H9 (cell line): ENCODE measurements around the gene MRPL14. TPM values are rescaled to one million over a fixed set of nuclear protein-coding genes. Genes with fewer than 3 reads are reported as not detected.

Experiments used
- DNase-seq: peaks from one replicate; pipeline ENCODE4 v3.0.0-alpha.2; 2017
- H2AFZ ChIP-seq: one replicate; pipeline ENCODE4 v1.6.1; 2013; ENCODE audit warnings: mild to moderate bottlenecking, low read length, control low read depth, moderate library complexity
- H2AK5ac ChIP-seq: 2 replicates; pipeline ENCODE4 v1.6.1; 2013; ENCODE audit warnings: low read length, control low read depth, mixed read lengths; ENCODE audit not compliant: insufficient read length
- H2BK120ac ChIP-seq: one replicate; pipeline ENCODE4 v1.6.1; 2013; ENCODE audit warnings: low read depth, mild to moderate bottlenecking, low read length, control low read depth, inconsistent platforms; ENCODE audit not compliant: poor library complexity, severe bottlenecking
- H2BK12ac ChIP-seq: 2 replicates; pipeline ENCODE4 v1.6.1; 2013; ENCODE audit warnings: low read length, control low read depth, mixed read lengths, low read depth; ENCODE audit not compliant: insufficient read length
- H2BK15ac ChIP-seq: 2 replicates; pipeline ENCODE4 v1.6.1; 2013; ENCODE audit warnings: low read depth, low read length, control low read depth
- H2BK20ac ChIP-seq: one replicate; pipeline ENCODE4 v1.6.1; 2013; ENCODE audit warnings: low read depth, mild to moderate bottlenecking, low read length, control low read depth, inconsistent platforms; ENCODE audit not compliant: poor library complexity, severe bottlenecking
- H2BK5ac ChIP-seq: 2 replicates; pipeline ENCODE4 v1.6.1; 2013; ENCODE audit warnings: low read length, control low read depth, mixed read lengths; ENCODE audit not compliant: insufficient read length
- H3K14ac ChIP-seq: 2 replicates; pipeline ENCODE4 v1.6.1; 2013; ENCODE audit warnings: low read length, control low read depth; ENCODE audit not compliant: insufficient read depth
- H3K18ac ChIP-seq: 2 replicates; pipeline ENCODE4 v1.6.1; 2013; ENCODE audit warnings: low read depth, mild to moderate bottlenecking, mixed read lengths, low read length, control low read depth; ENCODE audit not compliant: insufficient read length
- H3K23ac ChIP-seq: 2 replicates; pipeline ENCODE4 v1.6.1; 2013; ENCODE audit warnings: low read length, control low read depth, mixed read lengths, low read depth; ENCODE audit not compliant: insufficient read length
- H3K23me2 ChIP-seq: 2 replicates; pipeline ENCODE4 v1.6.1; 2013; ENCODE audit warnings: low read depth, mild to moderate bottlenecking, mixed read lengths, low read length, control low read depth; ENCODE audit not compliant: insufficient read length, poor library complexity, severe bottlenecking
- H3K27ac ChIP-seq: 2 replicates; pipeline ENCODE4 v1.5.1; 2013; ENCODE audit warnings: low read length, control low read depth, mixed read lengths, low read depth; ENCODE audit not compliant: insufficient read length
- H3K27me3 ChIP-seq: 2 replicates; pipeline ENCODE4 v1.6.1; 2013; ENCODE audit warnings: low read length, control low read depth, inconsistent platforms; ENCODE audit not compliant: insufficient read depth
- H3K4ac ChIP-seq: 2 replicates; pipeline ENCODE4 v1.6.1; 2013; ENCODE audit warnings: low read depth, mild to moderate bottlenecking, control low read depth, inconsistent platforms, low read length, moderate library complexity
- H3K4me1 ChIP-seq: 2 replicates; pipeline ENCODE4 v1.6.1; 2013; ENCODE audit warnings: low read length, control low read depth, inconsistent platforms; ENCODE audit not compliant: insufficient read depth
- H3K4me2 ChIP-seq: 2 replicates; pipeline ENCODE4 v1.6.1; 2013; ENCODE audit warnings: low read length, control low read depth, mixed read lengths; ENCODE audit not compliant: insufficient read length, insufficient read depth
- H3K56ac ChIP-seq: 2 replicates; pipeline ENCODE4 v1.6.1; 2013; ENCODE audit warnings: low read depth, mild to moderate bottlenecking, mixed read lengths, low read length, control low read depth; ENCODE audit not compliant: insufficient read length
- H3K79me1 ChIP-seq: 2 replicates; pipeline ENCODE4 v1.6.1; 2013; ENCODE audit warnings: low read depth, mild to moderate bottlenecking, moderate library complexity, low read length, control low read depth, inconsistent platforms; ENCODE audit not compliant: insufficient read depth, poor library complexity, severe bottlenecking
- H3K79me2 ChIP-seq: 2 replicates; pipeline ENCODE4 v1.6.1; 2013; ENCODE audit warnings: low read length, control low read depth, inconsistent platforms; ENCODE audit not compliant: insufficient read depth
- H3K9ac ChIP-seq: 2 replicates; pipeline ENCODE4 v1.6.1; 2013; ENCODE audit warnings: low read length, control low read depth, mixed read lengths; ENCODE audit not compliant: insufficient read length; ENCODE audit errors: extremely low read depth
- H3K9me3 ChIP-seq: one replicate; pipeline ENCODE4 v1.6.1; 2013; ENCODE audit warnings: low read depth, low read length, inconsistent platforms; ENCODE audit not compliant: control insufficient read depth
- H3T11ph ChIP-seq: one replicate; pipeline ENCODE4 v1.6.1; 2013; ENCODE audit warnings: mild to moderate bottlenecking, low read length, control low read depth, inconsistent platforms
- H4K20me1 ChIP-seq: one replicate; pipeline ENCODE4 v1.6.1; 2013; ENCODE audit not compliant: control insufficient read depth, insufficient read length, insufficient read depth
- H4K5ac ChIP-seq: 2 replicates; pipeline ENCODE4 v1.6.1; 2013; ENCODE audit warnings: low read depth, mild to moderate bottlenecking, mixed read lengths, low read length, control low read depth; ENCODE audit not compliant: insufficient read length
- H4K8ac ChIP-seq: replicated peaks from 2 replicates; pipeline ENCODE4 v1.6.1; 2013; ENCODE audit warnings: low read length, control low read depth, mixed read lengths, low read depth; ENCODE audit not compliant: insufficient read length
- H4K91ac ChIP-seq: 2 replicates; pipeline ENCODE4 v1.6.1; 2013; ENCODE audit warnings: low read depth, mild to moderate bottlenecking, moderate library complexity, mixed read lengths, low read length, control low read depth; ENCODE audit not compliant: insufficient read length
- H3K27ac Mint-ChIP-seq, 3 experiments: 2 replicates in 2 of 3; 3 replicates in 1 of 3; pipeline ENCODE4 v1.8.0; 2020 to 2021; ENCODE audit warnings: mixed read lengths in 3 of 3, mild to moderate bottlenecking in 1 of 3, moderate library complexity in 1 of 3
- H3K27me3 Mint-ChIP-seq: 2 replicates; pipeline ENCODE4 v1.8.0; 2021; ENCODE audit warnings: low read depth, mild to moderate bottlenecking, moderate library complexity, mixed read lengths
- H3K36me3 Mint-ChIP-seq, 3 experiments: 2 replicates in 2 of 3; 3 replicates in 1 of 3; pipeline ENCODE4 v1.8.0; 2020 to 2021; ENCODE audit warnings: low read depth in 3 of 3, mixed read lengths in 3 of 3; ENCODE audit not compliant: insufficient read depth in 1 of 3
- H3K4me1 Mint-ChIP-seq, 2 experiments: 2 replicates each; pipeline ENCODE4 v1.8.0; 2020; ENCODE audit warnings: mixed read lengths in 2 of 2
- H3K4me3 Mint-ChIP-seq, 2 experiments: 2 replicates in 1 of 2; 3 replicates in 1 of 2; pipeline ENCODE4 v1.8.0; 2020 to 2021; ENCODE audit warnings: mild to moderate bottlenecking in 2 of 2, mixed read lengths in 2 of 2, moderate library complexity in 1 of 2
- H3K9me3 Mint-ChIP-seq, 2 experiments: 2 replicates in 1 of 2; 3 replicates in 1 of 2; pipeline ENCODE4 v1.8.0; 2020; ENCODE audit warnings: mild to moderate bottlenecking in 2 of 2, mixed read lengths in 2 of 2, moderate library complexity in 1 of 2
- CTCF ChIP-seq: fragments of 200-600 bp; sonication (generic); conservative IDR thresholded peaks from 3 replicates; pipeline ENCODE4 v1.8.0; 2021; ENCODE audit warnings: antibody characterized with exemption, mild to moderate bottlenecking
- WGBS: extraction: QIAGEN DNeasy Blood & Tissue Kit; methylation state at CpG from one replicate; pipeline ENCODE4 v1.1.7; 2013; ENCODE audit warnings: missing lambda C conversion rate, low lambda C conversion rate, mixed read lengths; ENCODE audit not compliant: insufficient read length; ENCODE audit errors: extremely low coverage; 5-methylcytosine and 5-hydroxymethylcytosine counted together
- total RNA-seq: library from RNA; stranded (reverse); gene quantifications from 2 replicates; pipeline ENCODE4 v1.2.1, GENCODE V29; 2021

Gene MRPL14
- total RNA-seq, 1 experiment from 2014 or later = 80.1 TPM

GRCh38 chr6:44131892-44132291 is 4.6 kb upstream of the MRPL14 start:
- H3K4ac ChIP-seq = no peak overlapping the region
- no peak overlapping the region for H3T11ph ChIP-seq
- H2BK120ac ChIP-seq = no peak overlapping the region
- H3K27me3 ChIP-seq = no peaks in the 10 kb centered on the region
- H3K9ac ChIP-seq = no peak overlapping the region
- H4K5ac ChIP-seq = no peak overlapping the region
- no peaks in the 10 kb centered on the region for H3K79me1 ChIP-seq
- H4K8ac ChIP-seq = no peak overlapping the region
- TF ChIP-seq CTCF = no peak
- peaks cover 14 to 19% (median 19%) of the 10 kb centered on the region in 3 experiments for H3K36me3 Mint-ChIP-seq
- H3K27ac Mint-ChIP-seq = peak overlapping the region in 1 of 3 experiments; percentile 44; a peak in 1 of 7 replicates
- H3K14ac ChIP-seq = no peak overlapping the region
- H3K27ac ChIP-seq = no peak overlapping the region
- no peak overlapping the region for H3K4me2 ChIP-seq
- no peaks in the 10 kb centered on the region for H3K9me3 ChIP-seq
- no peak overlapping the region for H2BK12ac ChIP-seq
- H2BK15ac ChIP-seq = no peak overlapping the region
- DNase-seq = peak; percentile 51
- no CpG with 5 or more reads among the region's 2 CpGs for WGBS
- no peaks in the 10 kb centered on the region for H3K4me1 ChIP-seq
- peaks cover under 1% of the 10 kb centered on the region; the same call in 1 of the 2 replicates for H3K79me2 ChIP-seq
- H3K27me3 Mint-ChIP-seq = no peaks in the 10 kb centered on the region; the same call in 1 of the 2 replicates
- H3K18ac ChIP-seq = no peak overlapping the region
- no peak overlapping the region for H3K56ac ChIP-seq
- H4K20me1 ChIP-seq = peaks cover 3% of the 10 kb centered on the region
- no peak overlapping the region for H2AK5ac ChIP-seq
- H2BK5ac ChIP-seq = no peak overlapping the region
- H4K91ac ChIP-seq = no peak overlapping the region
- H3K4me3 Mint-ChIP-seq = peak overlapping the region in 1 of 2 experiments; percentile 17; a peak in 1 of 5 replicates
- H3K4me1 Mint-ChIP-seq = peaks cover 35 to 56% of the 10 kb centered on the region in 2 experiments
- H3K23ac ChIP-seq = no peak overlapping the region
- no peak overlapping the region for H2BK20ac ChIP-seq
- peaks cover 6% of the 10 kb centered on the region for H3K23me2 ChIP-seq
- no peak overlapping the region for H2AFZ ChIP-seq
- H3K9me3 Mint-ChIP-seq = no peaks in the 10 kb centered on the region
